Loucy (cell line): ENCODE results near the gene MYOM1.

Source experiments
- H2AFZ ChIP-seq: fragments of 200-600 bp; sonication (generic); 2 replicates; pipeline ENCODE4 v1.6.0; 2016; ENCODE audit warnings: antibody characterized with exemption, mild to moderate bottlenecking, low read length, moderate library complexity
- H3F3A ChIP-seq: fragments of 200-600 bp; 2 replicates; pipeline ENCODE4 v1.6.0; 2016; ENCODE audit warnings: antibody characterized with exemption, low read depth, mild to moderate bottlenecking
- H3K27me3 ChIP-seq: fragments of 200-600 bp; sonication (generic); 2 replicates; pipeline ENCODE4 v1.6.1; 2014; ENCODE audit warnings: low read length, mild to moderate bottlenecking; ENCODE audit not compliant: insufficient read depth, poor library complexity, severe bottlenecking
- H3K36me3 ChIP-seq: fragments of 200-600 bp; sonication (generic); 2 replicates; pipeline ENCODE4 v1.6.1; 2016; ENCODE audit warnings: low read length; ENCODE audit not compliant: insufficient read depth
- H3K4me1 ChIP-seq: fragments of 200-600 bp; sonication (generic); 2 replicates; pipeline ENCODE4 v1.5.1; 2014; ENCODE audit warnings: low read length, mild to moderate bottlenecking; ENCODE audit not compliant: insufficient read depth, poor library complexity, severe bottlenecking
- H3K4me2 ChIP-seq: fragments of 200-600 bp; sonication (generic); 2 replicates; pipeline ENCODE4 v1.6.0; 2014; ENCODE audit warnings: antibody characterized with exemption, low read length, low read depth, mild to moderate bottlenecking; ENCODE audit not compliant: poor library complexity, severe bottlenecking
- H3K4me3 ChIP-seq: fragments of 200-600 bp; sonication (generic); 2 replicates; pipeline ENCODE4 v1.5.1; 2014; ENCODE audit warnings: low read length, mild to moderate bottlenecking, mixed read lengths; ENCODE audit not compliant: poor library complexity, severe bottlenecking
- H3K79me2 ChIP-seq: fragments of 200-600 bp; sonication (generic); 2 replicates; pipeline ENCODE4 v1.6.1; 2014; ENCODE audit warnings: low read length; ENCODE audit not compliant: insufficient read depth
- H3K9ac ChIP-seq: fragments of 200-600 bp; sonication (generic); 2 replicates; pipeline ENCODE4 v1.6.0; 2014; ENCODE audit warnings: mild to moderate bottlenecking, low read depth, low read length, moderate library complexity; ENCODE audit not compliant: poor library complexity, severe bottlenecking
- H3K9me2 ChIP-seq: fragments of 200-600 bp; sonication (generic); replicated peaks from 2 replicates; pipeline ENCODE4 v1.6.1; 2016; ENCODE audit warnings: low read depth, low read length, mixed read lengths
- H3K9me3 ChIP-seq: fragments of 200-600 bp; sonication (generic); 2 replicates; pipeline ENCODE4 v1.6.1; 2014; ENCODE audit warnings: mild to moderate bottlenecking, antibody characterized with exemption, low read length, low read depth; ENCODE audit not compliant: insufficient read depth
- H4K20me1 ChIP-seq: fragments of 200-600 bp; sonication (generic); 2 replicates; pipeline ENCODE4 v1.6.0; 2014; ENCODE audit warnings: antibody characterized with exemption, low read length, mild to moderate bottlenecking; ENCODE audit not compliant: insufficient read depth, poor library complexity, severe bottlenecking
- CTCF ChIP-seq: fragments of 200-600 bp; sonication (generic); conservative IDR thresholded peaks from 2 replicates; pipeline ENCODE4 v1.5.1; 2014; ENCODE audit warnings: mild to moderate bottlenecking, antibody characterized with exemption, low read length
- EZH2phosphoT487 ChIP-seq: fragments of 200-600 bp; IDR thresholded peaks from 2 replicates; pipeline ENCODE4 v1.6.1; 2018; ENCODE audit warnings: antibody characterized with exemption, mild to moderate bottlenecking, moderate library complexity, borderline replicate concordance

Gene MYOM1

GRCh38 chr18:3175195-3175758, 44.5 kb downstream of the MYOM1 start:
- Histone ChIP-seq H3K27me3 (no peaks in the 10 kb centered on the region), H3K9me3 (no peaks in the 10 kb centered on the region), H3K4me1 (no peaks in the 10 kb centered on the region), H4K20me1 (no peaks in the 10 kb centered on the region), H3K36me3 (no peaks in the 10 kb centered on the region), H3K9me2 (no peaks in the 10 kb centered on the region), H3F3A (no peaks in the 10 kb centered on the region), H3K4me3 (no peak overlapping the region), H3K79me2 (no peaks in the 10 kb centered on the region), H2AFZ (no peak overlapping the region), H3K9ac (no peak overlapping the region), H3K4me2 (no peak overlapping the region)
- TF ChIP-seq CTCF, result no peak
- no peak for TF ChIP-seq EZH2phosphoT487

GRCh38 chr18:3172097-3172496, 47.7 kb downstream of the MYOM1 start:
- H3K4me3 ChIP-seq, result no peak overlapping the region
- TF ChIP-seq EZH2phosphoT487 (no peak), CTCF (no peak)
- no peaks in the 10 kb centered on the region for H3K4me1 ChIP-seq
- no peak overlapping the region for H3K4me2 ChIP-seq
- no peaks in the 10 kb centered on the region for H3K27me3 ChIP-seq
- no peaks in the 10 kb centered on the region for H3K36me3 ChIP-seq
- H3K79me2 ChIP-seq, result no peaks in the 10 kb centered on the region
- H3K9ac ChIP-seq, result no peak overlapping the region
- no peaks in the 10 kb centered on the region for H3K9me2 ChIP-seq
- H3K9me3 ChIP-seq, result no peaks in the 10 kb centered on the region
- no peaks in the 10 kb centered on the region for H3F3A ChIP-seq
- H2AFZ ChIP-seq, result no peak overlapping the region
- no peaks in the 10 kb centered on the region for H4K20me1 ChIP-seq

- no peak overlapping the region for H2AFZ ChIP-seq
Measured at GRCh38 chr18:3171631-3172030, 48.1 kb downstream of the MYOM1 start.

More at GRCh38 chr18:3171631-3172030, 48.1 kb downstream of the MYOM1 start:
- H3K4me1 ChIP-seq, result no peaks in the 10 kb centered on the region
- no peaks in the 10 kb centered on the region for H4K20me1 ChIP-seq
- no peaks in the 10 kb centered on the region for H3K79me2 ChIP-seq
- no peaks in the 10 kb centered on the region for H3K9me3 ChIP-seq
- no peaks in the 10 kb centered on the region for H3F3A ChIP-seq
- H3K9ac ChIP-seq, result no peak overlapping the region
- H3K9me2 ChIP-seq, result no peaks in the 10 kb centered on the region
- no peaks in the 10 kb centered on the region for H3K36me3 ChIP-seq
- H3K4me3 ChIP-seq, result no peak overlapping the region
- TF ChIP-seq CTCF (no peak), EZH2phosphoT487 (no peak)
- no peak overlapping the region for H3K4me2 ChIP-seq
- H3K27me3 ChIP-seq, result no peaks in the 10 kb centered on the region
